CD4-positive, alpha-beta T cell treated with Interleukin-1 beta for 1 hour (primary cell): Measurements from ENCODE around the gene FAM180B.

ENCODE experiments used
- DNase-seq, 2 donors: peaks; one replicate each; pipeline ENCODE4 v3.0.0-alpha.2; 2020 to 2022

FAM180B gene

GRCh38 chr11:47570651-47571356, 15.7 kb upstream of the FAM180B start:
- DNase-seq: no peak

DNA sequence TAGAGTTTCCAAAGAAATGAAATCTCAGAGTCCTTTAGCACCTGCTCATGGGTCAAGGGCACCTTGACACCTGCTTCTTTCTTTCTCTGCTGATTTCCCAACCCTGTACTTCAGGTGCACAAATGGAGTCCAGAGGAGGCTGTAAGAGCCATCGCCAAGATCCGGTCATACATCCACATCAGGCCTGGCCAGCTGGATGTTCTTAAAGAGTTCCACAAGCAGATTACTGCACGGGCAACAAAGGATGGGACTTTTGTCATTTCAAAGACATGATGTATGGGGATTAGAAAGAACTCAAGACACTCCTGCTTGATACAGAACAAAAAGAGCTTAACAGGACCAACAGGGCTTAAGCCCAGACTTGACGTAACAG, 15.1 kb upstream of the FAM180B start:
- DNase-seq: no peak

DNA sequence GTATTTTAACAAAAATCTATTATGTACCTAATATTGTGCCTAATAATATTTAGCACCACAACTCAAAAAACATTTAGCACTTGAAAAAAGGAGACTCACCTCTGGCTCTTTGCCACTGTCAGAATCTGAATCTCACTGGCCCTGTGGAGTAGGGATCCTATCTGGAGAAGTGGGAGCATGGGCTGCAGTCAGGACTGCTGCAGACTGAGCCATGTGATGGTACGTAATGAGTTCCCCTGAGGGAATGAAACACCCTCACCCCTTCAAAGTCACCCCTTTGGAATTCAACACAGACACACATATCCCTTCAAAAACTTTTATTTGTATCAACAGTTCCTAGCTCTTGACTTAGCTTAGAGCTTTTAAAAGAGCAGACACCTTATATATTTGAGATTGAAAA, 14.6 kb upstream of the FAM180B start:
- DNase-seq: no peak

DNA sequence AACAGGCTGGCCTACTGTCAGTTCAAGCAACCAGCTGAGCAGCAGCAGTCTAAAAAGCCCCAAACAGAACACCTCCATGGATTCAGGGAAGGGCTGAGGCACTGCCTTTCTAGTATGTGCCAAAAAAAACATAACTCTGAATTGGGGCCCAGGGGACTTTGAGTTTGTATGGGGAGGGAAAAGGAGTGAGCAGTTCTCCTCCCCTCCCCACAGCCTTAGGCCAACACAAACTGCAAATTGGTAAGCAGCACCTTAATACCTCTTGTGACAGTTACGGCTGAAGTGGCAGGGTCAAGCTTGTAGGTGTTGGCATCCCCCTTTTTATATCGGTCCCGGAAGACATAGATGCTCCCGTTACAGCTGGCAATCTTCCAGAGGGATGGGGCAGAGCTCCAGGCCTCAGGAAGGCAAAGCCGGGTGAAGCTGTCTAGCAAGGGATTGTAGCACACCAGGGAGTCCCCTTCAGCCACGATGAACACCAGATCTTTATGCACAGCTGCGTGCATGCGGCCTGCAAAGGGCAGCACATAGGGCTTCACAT, 13.7 kb upstream of the FAM180B start:
- DNase-seq: no peak

- DNase-seq: no peak
Measured at GRCh38 chr11:47573321-47573720, 13.2 kb upstream of the FAM180B start.

GRCh38 chr11:47577460-47578041, 8.9 kb upstream of the FAM180B start:
- DNase-seq: no peak

- peak; percentile 84 to 92 for DNase-seq
Measured at GRCh38 chr11:47578524-47579494, 7.7 kb upstream of the FAM180B start, which contains the start of the genes KBTBD4 and NDUFS3. Gene KBTBD4 (minus strand): TSS chr11:47578970. CDS start chr11:47578951, 19 bp downstream. Gene NDUFS3 (plus strand): TSS chr11:47579074. CDS start chr11:47579092, 18 bp downstream.

DNA sequence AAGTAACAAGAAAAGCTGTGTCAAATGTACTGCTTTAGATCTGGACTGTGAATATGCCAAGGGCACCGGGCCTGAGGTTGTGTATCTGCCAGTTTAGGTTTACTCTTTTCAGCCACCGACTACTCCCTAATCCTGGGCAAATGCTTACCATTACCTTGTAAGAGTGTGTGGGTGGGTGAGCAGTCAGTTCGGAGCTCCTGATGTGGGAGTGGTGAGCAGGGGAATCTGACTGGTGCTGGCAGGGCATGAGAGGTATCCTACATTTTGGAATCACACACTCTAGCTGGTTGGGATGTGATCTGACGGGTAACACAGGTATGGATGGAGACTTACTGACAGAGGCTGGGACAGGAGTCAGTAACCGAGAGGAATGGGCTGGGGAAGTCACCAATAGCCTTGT, 2.6 kb upstream of the FAM180B start:
- no peak for DNase-seq

DNA sequence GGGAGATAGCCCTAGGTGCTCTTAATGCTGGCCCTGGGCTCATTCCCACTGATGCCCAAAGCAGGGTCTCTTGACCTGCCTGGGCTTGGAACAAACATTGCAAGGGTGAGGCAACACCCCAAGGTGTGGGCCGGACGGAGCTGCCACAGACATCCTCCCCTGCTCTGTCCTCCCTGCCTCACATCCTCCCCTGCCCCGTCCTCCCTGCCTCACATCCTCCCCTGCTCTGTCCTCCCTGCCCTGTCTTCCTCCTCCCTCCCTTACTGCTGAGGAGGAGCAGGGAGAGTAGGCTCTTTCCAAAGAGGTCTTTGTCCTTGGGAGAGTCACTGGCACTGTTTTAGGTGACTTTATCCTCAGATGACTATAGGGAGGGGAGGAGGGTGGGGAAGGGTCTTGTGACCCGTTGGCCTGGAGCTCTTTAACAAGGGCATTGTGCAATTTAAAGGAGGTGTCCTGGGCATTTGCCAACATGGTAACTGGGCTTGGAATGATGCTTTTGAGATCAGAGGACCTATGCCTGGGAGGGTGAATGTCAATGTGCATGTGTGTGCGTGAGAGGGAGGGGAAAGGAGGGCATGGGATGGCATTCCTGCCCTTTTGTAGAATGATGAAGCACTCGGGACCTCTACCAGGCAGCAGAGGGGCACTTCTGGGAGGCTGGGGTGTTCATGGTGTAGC, 700 bp downstream of the FAM180B start:
- no peak for DNase-seq

DNA sequence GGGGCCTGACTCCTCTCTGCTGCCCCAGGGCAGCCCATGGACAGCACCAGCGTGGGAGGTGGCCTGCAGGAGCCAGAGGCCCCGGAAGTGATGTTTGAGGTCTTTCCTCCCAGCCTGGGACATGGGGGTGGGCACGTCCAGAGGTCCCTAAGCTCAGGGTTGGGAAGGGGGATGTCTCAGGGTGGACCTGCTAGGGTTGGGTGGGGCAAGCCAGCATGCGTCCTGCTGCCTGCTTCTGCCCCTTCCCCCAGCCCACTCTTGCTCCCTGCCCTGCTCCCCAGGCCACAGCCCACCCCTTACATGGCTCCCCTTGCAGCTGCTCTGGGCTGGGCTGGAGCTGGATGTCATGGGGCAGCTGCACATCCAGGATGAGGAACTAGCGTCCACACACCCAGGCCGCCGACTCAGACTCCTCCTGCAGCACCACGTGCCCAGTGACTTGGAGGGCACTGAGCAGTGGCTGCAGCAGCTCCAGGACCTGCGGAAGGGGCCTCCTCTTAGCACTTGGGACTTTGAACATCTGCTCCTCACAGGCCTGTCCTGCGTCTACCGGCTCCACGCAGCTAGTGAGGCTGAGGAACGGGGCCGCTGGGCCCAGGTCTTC, 1.3 kb downstream of the FAM180B start:
- peak in 1 of 2 donors; percentile 53 for DNase-seq

DNA sequence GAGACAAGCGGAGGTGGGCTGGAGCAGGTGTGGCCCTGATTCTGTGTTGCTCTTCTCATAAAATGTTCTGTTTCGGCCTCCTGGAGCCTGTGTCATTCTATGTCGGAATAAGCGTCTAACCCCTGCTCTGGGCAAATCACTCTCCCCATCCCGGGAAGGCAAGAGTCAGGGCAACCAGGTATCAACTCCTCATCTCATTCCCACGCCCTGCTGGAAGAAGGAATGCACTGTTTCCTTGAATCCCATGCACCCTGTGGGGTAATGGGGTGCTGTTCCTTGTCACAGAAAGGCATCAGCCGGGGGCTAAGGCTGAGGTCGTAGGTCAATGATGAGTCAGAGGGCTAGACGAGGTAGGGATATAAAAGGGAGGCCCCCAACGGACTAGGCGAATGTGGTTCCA, 2.6 kb downstream of the FAM180B start:
- DNase-seq: no peak

GRCh38 chr11:47589584-47589976, 3.1 kb downstream of the FAM180B start:
- no peak for DNase-seq

GRCh38 chr11:47589977-47590861, 3.7 kb downstream of the FAM180B start:
- DNase-seq: no peak

DNA sequence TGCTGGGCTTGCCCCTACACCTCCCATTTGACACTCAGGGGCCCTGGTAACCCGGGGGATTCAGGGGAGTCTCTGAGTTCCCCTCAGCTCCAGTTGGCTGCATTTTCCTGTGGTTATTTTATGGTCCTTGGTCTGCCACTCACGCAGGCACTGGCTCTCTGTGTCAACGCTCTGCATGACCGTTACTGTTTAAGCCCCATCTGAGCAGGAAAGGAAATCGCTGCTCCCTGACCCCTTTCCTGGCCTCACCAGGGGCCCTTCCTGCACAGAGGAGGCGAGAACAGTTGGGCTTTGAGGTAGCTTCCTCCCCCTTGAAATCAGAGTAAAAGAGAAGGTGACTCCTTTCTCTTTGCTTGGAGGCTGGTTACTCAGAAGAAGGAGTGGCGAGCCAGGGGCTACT, 5.3 kb downstream of the FAM180B start:
- DNase-seq: no peak

DNA sequence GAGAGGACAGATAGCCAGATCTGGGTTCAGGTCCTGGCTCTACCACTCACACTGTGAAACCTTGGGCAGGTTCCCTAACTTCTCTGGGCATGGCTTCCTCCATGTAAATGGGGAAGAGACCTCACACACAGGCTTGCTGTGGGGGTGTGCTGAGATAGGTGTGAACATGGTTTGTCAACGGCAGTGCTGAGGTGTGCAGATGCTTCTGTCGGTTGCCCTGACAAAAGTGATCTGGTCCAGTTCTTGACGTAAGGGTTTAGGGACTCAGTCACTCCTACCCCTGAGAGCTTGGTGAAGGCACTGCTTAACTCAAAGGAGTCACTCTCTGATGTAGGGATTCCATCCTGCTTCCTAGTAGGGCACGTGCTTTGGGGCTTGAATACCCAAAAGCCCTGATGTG, 5.8 kb downstream of the FAM180B start:
- no peak for DNase-seq

GRCh38 chr11:47592970-47593369, 6.5 kb downstream of the FAM180B start:
- DNase-seq: no peak

- no peak for DNase-seq
Measured at GRCh38 chr11:47593492-47593933, 7.0 kb downstream of the FAM180B start.

DNA sequence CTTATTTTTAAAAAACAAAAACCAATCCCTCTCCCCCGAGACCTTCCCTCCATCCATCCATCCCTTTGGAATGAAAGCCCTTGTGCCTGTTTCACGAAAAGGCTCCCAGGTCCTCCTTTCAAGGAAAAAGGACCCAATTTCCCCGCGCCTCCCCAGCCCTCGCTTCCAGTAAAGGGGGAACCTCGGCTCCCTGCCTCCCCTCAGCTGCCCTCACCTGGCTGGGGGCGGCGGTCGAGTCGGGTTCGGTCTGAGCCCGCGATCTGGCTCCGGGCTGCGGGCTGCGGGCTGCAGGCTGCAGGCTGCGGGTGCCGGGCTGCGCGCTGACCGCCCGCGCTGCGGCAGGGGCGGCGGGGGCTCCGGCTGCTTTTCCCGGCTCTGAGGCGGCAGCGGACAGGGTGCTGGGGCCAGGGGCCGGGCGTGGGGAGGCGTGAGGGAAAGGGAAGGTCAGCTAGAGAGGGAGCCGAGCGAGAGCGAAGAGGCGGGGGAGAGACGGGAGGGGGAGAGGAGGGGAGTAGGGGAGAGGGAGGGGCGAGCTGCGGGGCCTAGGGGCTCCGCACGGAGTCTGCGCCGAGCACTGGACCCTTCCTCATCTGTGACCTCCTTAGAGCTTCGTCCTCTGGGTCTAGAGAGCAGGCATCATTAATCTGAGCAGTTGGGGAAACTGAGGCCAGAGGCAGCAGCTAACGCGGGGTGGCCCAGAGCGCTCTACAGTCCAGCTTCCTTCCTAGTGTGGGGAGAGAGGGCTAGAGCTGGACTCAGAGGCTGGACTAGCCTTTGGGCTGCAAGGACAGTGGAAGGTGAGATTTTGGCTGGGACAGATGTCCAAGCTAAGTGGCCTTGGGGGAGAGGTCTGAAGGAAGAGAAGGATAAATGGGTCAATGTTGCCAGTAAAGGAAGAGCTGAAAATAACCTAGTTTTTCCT, 7.7 kb downstream of the FAM180B start, which contains the start of gene C1QTNF4:
TSS of gene C1QTNF4 (minus strand) at position 478 of the 922 bp plus-strand sequence. CDS start 3,601 bp downstream, outside the sequence.
- no peak for DNase-seq

- DNase-seq: no peak
Measured at GRCh38 chr11:47595029-47595428, 8.6 kb downstream of the FAM180B start.

GRCh38 chr11:47595967-47596366, 9.5 kb downstream of the FAM180B start:
- no peak for DNase-seq
